Left ventricle myocardium inferior (tissue), 1 donor: Measurements from ENCODE around the gene ASCL4. TPM values are rescaled to one million over a fixed set of nuclear protein-coding genes. Genes with fewer than 3 reads are reported as not detected.

Source experiments
- DNase-seq: peaks from one replicate; pipeline ENCODE4 v3.0.0-alpha.2; 2020
- H3K27ac ChIP-seq: fragments of 200-600 bp; replicated peaks from 2 replicates; pipeline ENCODE4 v1.8.0; 2021
- H3K27me3 ChIP-seq: fragments of 200-600 bp; 2 replicates; pipeline ENCODE4 v1.8.0; 2021; ENCODE audit warnings: low read depth
- H3K36me3 ChIP-seq: fragments of 200-600 bp; 2 replicates; pipeline ENCODE4 v1.8.0; 2021
- H3K4me1 ChIP-seq: fragments of 200-600 bp; 2 replicates; pipeline ENCODE4 v1.8.0; 2021
- H3K4me3 ChIP-seq: fragments of 200-600 bp; 2 replicates; pipeline ENCODE4 v1.8.0; 2021; ENCODE audit warnings: mild to moderate bottlenecking, moderate library complexity
- H3K9me3 ChIP-seq: fragments of 200-600 bp; replicated peaks from 2 replicates; pipeline ENCODE4 v1.8.0; 2021
- intact Hi-C: fragments of 100-400 bp; cut with micrococcal nuclease; formaldehyde crosslinking; loops from one replicate; pipeline ENCODE4 v1.11.0; 2022
- total RNA-seq: library from RNA; stranded (reverse); fragmentation: NEBNext Ultra II Directional; extraction: Animal tissue kit (Norgen Biotek cat#: 25700); gene quantifications from one replicate; pipeline ENCODE4 v1.2.1, GENCODE V29; 2021
- TF ChIP-seq, protein P1 (sequence below): fragments of 200-600 bp; IDR thresholded peaks from 2 replicates; pipeline ENCODE4 v1.8.0; 2021; ENCODE audit warnings: antibody characterized with exemption, mild to moderate bottlenecking, borderline replicate concordance
- donor health status: DM: no; HTN: yes; CAD: no; lungs with severe emphysema.

Gene ASCL4
- total RNA-seq, 1 donor from 2014 or later = not detected

GRCh38 chr12:107734139-107734538 lies 40.4 kb upstream of the ASCL4 start:
- TF ChIP-seq, protein P1, sequence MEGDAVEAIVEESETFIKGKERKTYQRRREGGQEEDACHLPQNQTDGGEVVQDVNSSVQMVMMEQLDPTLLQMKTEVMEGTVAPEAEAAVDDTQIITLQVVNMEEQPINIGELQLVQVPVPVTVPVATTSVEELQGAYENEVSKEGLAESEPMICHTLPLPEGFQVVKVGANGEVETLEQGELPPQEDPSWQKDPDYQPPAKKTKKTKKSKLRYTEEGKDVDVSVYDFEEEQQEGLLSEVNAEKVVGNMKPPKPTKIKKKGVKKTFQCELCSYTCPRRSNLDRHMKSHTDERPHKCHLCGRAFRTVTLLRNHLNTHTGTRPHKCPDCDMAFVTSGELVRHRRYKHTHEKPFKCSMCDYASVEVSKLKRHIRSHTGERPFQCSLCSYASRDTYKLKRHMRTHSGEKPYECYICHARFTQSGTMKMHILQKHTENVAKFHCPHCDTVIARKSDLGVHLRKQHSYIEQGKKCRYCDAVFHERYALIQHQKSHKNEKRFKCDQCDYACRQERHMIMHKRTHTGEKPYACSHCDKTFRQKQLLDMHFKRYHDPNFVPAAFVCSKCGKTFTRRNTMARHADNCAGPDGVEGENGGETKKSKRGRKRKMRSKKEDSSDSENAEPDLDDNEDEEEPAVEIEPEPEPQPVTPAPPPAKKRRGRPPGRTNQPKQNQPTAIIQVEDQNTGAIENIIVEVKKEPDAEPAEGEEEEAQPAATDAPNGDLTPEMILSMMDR = no peak
- DNase-seq = no peak
- H3K4me1 ChIP-seq = no peaks in the 10 kb centered on the region
- no peaks in the 10 kb centered on the region for H3K27me3 ChIP-seq
- H3K27ac ChIP-seq = no peak overlapping the region
- no peaks in the 10 kb centered on the region for H3K9me3 ChIP-seq
- intact Hi-C loops = no loop called here
- no peak overlapping the region for H3K4me3 ChIP-seq
- H3K36me3 ChIP-seq = peaks cover 67% of the 10 kb centered on the region

DNA sequence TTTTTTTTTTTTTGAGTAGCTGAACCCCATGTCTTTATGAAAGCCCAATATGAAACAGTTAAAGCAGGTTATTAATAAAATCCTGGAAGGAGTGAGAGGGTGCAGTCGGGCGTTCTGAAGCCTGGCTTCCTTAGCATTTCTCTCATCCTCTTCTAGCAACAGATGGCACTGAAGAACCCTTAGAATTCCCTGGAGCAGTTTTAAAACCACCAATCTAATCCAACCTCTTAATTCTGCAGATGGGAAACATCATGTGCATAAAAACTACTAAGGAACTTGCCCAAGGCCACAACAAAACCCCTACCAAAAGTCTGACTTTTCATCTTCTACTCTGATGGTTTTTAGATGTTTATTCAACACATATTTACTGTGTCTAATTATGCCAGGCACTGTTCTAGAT lies 38.7 kb upstream of the ASCL4 start:
- H3K4me1 ChIP-seq = no peaks in the 10 kb centered on the region
- intact Hi-C loops = no loop called here
- H3K27ac ChIP-seq = no peak overlapping the region
- no peak for DNase-seq
- H3K9me3 ChIP-seq = no peaks in the 10 kb centered on the region
- TF ChIP-seq, protein P1 = no peak
- no peaks in the 10 kb centered on the region for H3K27me3 ChIP-seq
- peaks cover 83% of the 10 kb centered on the region for H3K36me3 ChIP-seq
- H3K4me3 ChIP-seq = no peak overlapping the region

- Histone ChIP-seq H3K4me1 (no peaks in the 10 kb centered on the region), H3K36me3 (peaks cover 94% of the 10 kb centered on the region), H3K9me3 (no peaks in the 10 kb centered on the region), H3K27ac (no peak overlapping the region), H3K4me3 (no peak overlapping the region), H3K27me3 (no peaks in the 10 kb centered on the region)
- DNase-seq = no peak
- intact Hi-C loops = no loop called here
- TF ChIP-seq, protein P1 = no peak
These were observed 37.6 kb upstream of the ASCL4 start for GRCh38 chr12:107736914-107737313.

DNA sequence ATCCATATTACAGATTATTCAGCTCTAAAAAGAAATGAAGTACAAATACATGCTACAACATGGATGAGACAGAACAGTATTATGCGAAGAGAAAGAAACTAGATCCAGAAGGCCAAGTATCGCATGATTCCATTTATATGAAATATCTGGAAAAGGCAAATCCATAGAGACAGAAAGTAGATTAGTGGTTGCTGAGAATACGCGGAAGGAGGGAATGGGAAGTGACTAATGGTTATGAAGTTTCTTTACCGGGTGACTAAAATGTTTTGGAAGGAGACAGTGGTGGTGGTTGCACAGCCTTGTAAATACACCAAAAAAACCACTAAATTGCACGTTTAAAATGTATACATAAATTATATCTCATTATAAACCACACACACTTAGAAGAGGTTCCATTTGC lies 26.0 kb upstream of the ASCL4 start:
- intact Hi-C loops = no loop called here
- Histone ChIP-seq H3K36me3 (peaks cover 76% of the 10 kb centered on the region), H3K27ac (no peak overlapping the region), H3K27me3 (no peaks in the 10 kb centered on the region), H3K4me1 (peaks cover 27% of the 10 kb centered on the region), H3K9me3 (no peaks in the 10 kb centered on the region), H3K4me3 (no peak overlapping the region)
- TF ChIP-seq, protein P1 = no peak
- DNase-seq = no peak

DNA sequence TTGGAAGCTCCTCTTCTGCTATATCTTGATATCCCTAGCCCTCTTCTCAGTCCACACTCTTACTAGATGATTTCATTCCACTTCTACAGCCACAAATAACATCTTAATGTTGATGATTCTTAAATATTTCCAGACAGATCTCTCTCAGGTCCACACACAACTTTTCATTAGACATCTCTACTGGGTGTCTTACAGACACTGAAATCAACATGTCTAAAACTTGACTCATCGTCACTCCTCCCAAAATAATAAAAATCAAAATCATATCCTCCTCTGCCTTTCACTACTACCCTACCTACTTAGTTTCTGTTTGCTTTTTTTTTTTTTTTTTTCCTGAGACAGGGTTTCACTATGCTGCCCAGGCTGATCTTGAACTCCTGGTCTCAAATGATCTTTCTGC lies 25.4 kb upstream of the ASCL4 start:
- intact Hi-C loops = no loop called here
- TF ChIP-seq, protein P1 = no peak

More for the DNA sequence above, 25.4 kb upstream of the ASCL4 start:
- no peak for DNase-seq
- Histone ChIP-seq H3K27ac (no peak overlapping the region), H3K4me1 (peaks cover 27% of the 10 kb centered on the region), H3K9me3 (no peaks in the 10 kb centered on the region), H3K36me3 (peaks cover 76% of the 10 kb centered on the region), H3K27me3 (no peaks in the 10 kb centered on the region), H3K4me3 (no peak overlapping the region)
